Natural killer cell (primary cell): ENCODE measurements around the gene SLC4A5. TPM values are rescaled to one million over a fixed set of nuclear protein-coding genes. Genes with fewer than 3 reads are reported as not detected.

Experiments used
- ATAC-seq, 3 donors: fragments of 150-1000 bp in 2 of 3; fragments of 200-7000 bp in 1 of 3; cut with Tn5 transposase; 1 replicate in 1 of 3; 2 replicates in 2 of 3; pipeline ENCODE4 v1.10.0; 2021; ENCODE audit warnings: mild to moderate bottlenecking in 2 of 3, moderate library complexity in 2 of 3
- DNase-seq, 2 donors: peaks; one replicate each; pipeline versions ENCODE4 v3.0.0 to v3.0.0-alpha.2; 2013 to 2021; ENCODE audit warnings: mixed read lengths in 1 of 2
- H3K27ac ChIP-seq: one replicate; pipeline ENCODE4 v1.5.1; 2013; ENCODE audit warnings: mild to moderate bottlenecking, low read length
- H3K27me3 ChIP-seq: one replicate; pipeline ENCODE4 v1.6.1; 2013; ENCODE audit warnings: low read length; ENCODE audit not compliant: control insufficient read depth, insufficient read depth
- H3K36me3 ChIP-seq: one replicate; pipeline ENCODE4 v1.6.1; 2013; ENCODE audit warnings: low read length; ENCODE audit not compliant: control insufficient read depth, insufficient read depth
- H3K4me1 ChIP-seq: one replicate; pipeline ENCODE4 v1.6.1; 2013; ENCODE audit warnings: low read length; ENCODE audit not compliant: control insufficient read depth, insufficient read depth
- H3K4me3 ChIP-seq: one replicate; pipeline ENCODE4 v1.5.1; 2013; ENCODE audit warnings: low read length
- H3K9me3 ChIP-seq: one replicate; pipeline ENCODE4 v1.6.1; 2013; ENCODE audit warnings: low read length; ENCODE audit not compliant: control insufficient read depth, insufficient read depth
- H3K27ac Mint-ChIP-seq, 2 donors: one replicate each; pipeline ENCODE4 v1.8.0; 2022; ENCODE audit warnings: mild to moderate bottlenecking in 2 of 2, mixed read lengths in 2 of 2, moderate library complexity in 1 of 2
- H3K27me3 Mint-ChIP-seq, 2 donors: one replicate each; pipeline ENCODE4 v1.8.0; 2022; ENCODE audit warnings: low read depth in 2 of 2, mixed read lengths in 2 of 2
- H3K36me3 Mint-ChIP-seq: one replicate; pipeline ENCODE4 v1.8.0; 2022; ENCODE audit warnings: mixed read lengths
- H3K4me1 Mint-ChIP-seq, 2 donors: one replicate each; pipeline ENCODE4 v1.8.0; 2022; ENCODE audit warnings: mixed read lengths in 2 of 2
- H3K4me3 Mint-ChIP-seq: one replicate; pipeline ENCODE4 v1.8.0; 2022; ENCODE audit warnings: mild to moderate bottlenecking, moderate library complexity, mixed read lengths
- H3K9me3 Mint-ChIP-seq, 2 donors: one replicate each; pipeline ENCODE4 v1.8.0; 2022; ENCODE audit warnings: mixed read lengths in 2 of 2
- CTCF ChIP-seq: fragments of 200-600 bp; IDR thresholded peaks from one replicate; pipeline ENCODE4 v1.8.0; 2022; ENCODE audit warnings: antibody characterized with exemption
- WGBS: methylation state at CpG from one replicate; pipeline ENCODE4 v1.1.7; 2013; ENCODE audit warnings: missing lambda C conversion rate; ENCODE audit not compliant: insufficient coverage; 5-methylcytosine and 5-hydroxymethylcytosine counted together
- intact Hi-C: fragments of 100-400 bp; cut with micrococcal nuclease; formaldehyde crosslinking; loops from one replicate; pipeline ENCODE4 v1.14.2; 2022
- total RNA-seq, 4 donors: library from RNA; stranded (reverse); fragments of 120-200 nt in 1 of 4; gene quantifications; one replicate each; pipeline versions ENCODE4 v1.2.3 to v1.2.4, GENCODE V29; 2013 to 2022

Gene SLC4A5
- total RNA-seq, 3 donors from 2014 or later (not counting 1 experiment from before 2014, with no cell fraction given), result 5.3 to 8.4 (median 8.0) TPM

DNA sequence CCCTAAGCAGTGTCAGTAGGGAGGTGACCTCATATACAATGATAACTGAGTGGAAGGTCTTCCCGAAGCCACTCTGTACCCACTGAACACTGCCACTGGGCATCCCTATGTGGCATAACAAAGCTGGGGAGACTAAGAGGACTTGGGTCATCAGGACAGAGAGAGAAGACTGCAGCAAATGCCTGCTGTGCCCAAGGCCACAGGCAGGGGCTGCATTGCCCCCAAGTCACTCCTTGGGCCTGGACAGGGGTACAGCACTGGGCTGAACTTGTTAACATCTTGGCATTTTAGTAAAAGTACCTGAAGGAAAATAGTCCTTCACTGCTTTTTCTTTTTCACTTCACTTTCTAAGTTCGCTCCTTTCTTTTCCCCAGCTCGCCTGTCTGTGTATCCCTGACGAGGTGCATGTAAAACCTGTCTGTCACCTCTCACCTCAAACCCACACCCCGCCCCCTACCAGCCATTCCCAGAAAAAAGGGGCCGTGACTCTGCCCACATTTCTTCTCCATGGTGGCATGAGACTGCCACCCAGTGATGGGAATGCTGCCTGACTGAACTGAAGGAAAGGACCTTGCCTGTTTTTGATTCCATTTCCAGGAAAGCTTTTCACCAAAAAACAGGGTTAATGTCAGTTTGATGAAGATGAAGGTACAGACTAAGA lies 81.9 kb downstream of the SLC4A5 start:
- Mint-ChIP-seq H3K4me1 (no peaks in the 10 kb centered on the region), H3K4me3 (no peak overlapping the region)
- ATAC-seq, result no peak

DNA sequence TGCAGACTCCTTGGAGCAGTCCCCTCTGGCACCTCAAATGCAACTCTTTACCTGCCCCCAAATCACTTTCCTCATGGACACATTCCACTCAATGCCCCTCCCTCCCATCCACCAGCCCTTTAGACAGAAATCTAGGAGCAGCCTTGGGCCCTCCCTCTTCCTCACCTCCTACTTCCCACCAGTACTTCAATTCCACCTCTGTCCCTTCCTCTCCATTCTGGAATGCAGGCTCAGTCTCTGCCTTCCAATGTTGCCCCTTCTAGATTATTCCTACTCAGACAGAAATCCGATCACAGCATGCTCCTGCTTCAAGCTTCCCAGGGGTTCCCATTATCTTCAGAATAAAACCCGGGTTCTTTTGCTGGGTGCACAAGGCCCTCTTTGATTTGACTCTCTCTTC lies 82.7 kb downstream of the SLC4A5 start:
- no peak for TF ChIP-seq CTCF
- no peaks in the 10 kb centered on the region for H3K36me3 ChIP-seq
- no peak overlapping the region for H3K27ac ChIP-seq
- intact Hi-C loops, result no loop called here
- ATAC-seq (no peak), DNase-seq (no peak)
- H3K27ac Mint-ChIP-seq, result no peak overlapping the region
- no peak overlapping the region for H3K4me3 ChIP-seq
- H3K27me3 Mint-ChIP-seq, result no peaks in the 10 kb centered on the region
- no peak overlapping the region for H3K4me3 Mint-ChIP-seq
- no peaks in the 10 kb centered on the region for H3K4me1 ChIP-seq
- WGBS, result 84% methylated on average over 2 of the region's 2 CpGs
- H3K27me3 ChIP-seq, result no peaks in the 10 kb centered on the region
- H3K9me3 Mint-ChIP-seq, result no peaks in the 10 kb centered on the region
- no peaks in the 10 kb centered on the region for H3K9me3 ChIP-seq
- no peaks in the 10 kb centered on the region for H3K36me3 Mint-ChIP-seq
- H3K4me1 Mint-ChIP-seq, result no peaks in the 10 kb centered on the region

More for the DNA sequence above, 81.9 kb downstream of the SLC4A5 start:
- Mint-ChIP-seq H3K27me3 (no peaks in the 10 kb centered on the region), H3K9me3 (no peaks in the 10 kb centered on the region), H3K36me3 (no peaks in the 10 kb centered on the region), H3K27ac (no peak overlapping the region)
- H3K4me1 ChIP-seq, result no peaks in the 10 kb centered on the region
- H3K36me3 ChIP-seq, result no peaks in the 10 kb centered on the region
- no peak overlapping the region for H3K27ac ChIP-seq
- 74% methylated on average over 6 of the region's 6 CpGs for WGBS
- TF ChIP-seq CTCF, result no peak
- no peaks in the 10 kb centered on the region for H3K9me3 ChIP-seq
- DNase-seq, result no peak
- H3K27me3 ChIP-seq, result no peaks in the 10 kb centered on the region
- intact Hi-C loops, result no loop called here
- H3K4me3 ChIP-seq, result no peak overlapping the region

- no peak overlapping the region for H3K4me3 ChIP-seq
- no peak overlapping the region for H3K4me3 Mint-ChIP-seq
- no peaks in the 10 kb centered on the region for H3K36me3 ChIP-seq
- WGBS, result 96% methylated on average over 3 of the region's 4 CpGs
- no peaks in the 10 kb centered on the region for H3K9me3 Mint-ChIP-seq
- TF ChIP-seq CTCF, result no peak
- H3K4me1 Mint-ChIP-seq, result no peaks in the 10 kb centered on the region
- no peaks in the 10 kb centered on the region for H3K4me1 ChIP-seq
- intact Hi-C loops, result no loop called here
- no peaks in the 10 kb centered on the region for H3K9me3 ChIP-seq
- no peaks in the 10 kb centered on the region for H3K27me3 Mint-ChIP-seq
- H3K27ac Mint-ChIP-seq, result no peak overlapping the region
- H3K36me3 Mint-ChIP-seq, result no peaks in the 10 kb centered on the region
- no peak for DNase-seq
- H3K27ac ChIP-seq, result no peak overlapping the region
- no peak for ATAC-seq
- H3K27me3 ChIP-seq, result no peaks in the 10 kb centered on the region
These were observed 83.5 kb downstream of the SLC4A5 start for GRCh38 chr2:74259733-74260132.

DNA sequence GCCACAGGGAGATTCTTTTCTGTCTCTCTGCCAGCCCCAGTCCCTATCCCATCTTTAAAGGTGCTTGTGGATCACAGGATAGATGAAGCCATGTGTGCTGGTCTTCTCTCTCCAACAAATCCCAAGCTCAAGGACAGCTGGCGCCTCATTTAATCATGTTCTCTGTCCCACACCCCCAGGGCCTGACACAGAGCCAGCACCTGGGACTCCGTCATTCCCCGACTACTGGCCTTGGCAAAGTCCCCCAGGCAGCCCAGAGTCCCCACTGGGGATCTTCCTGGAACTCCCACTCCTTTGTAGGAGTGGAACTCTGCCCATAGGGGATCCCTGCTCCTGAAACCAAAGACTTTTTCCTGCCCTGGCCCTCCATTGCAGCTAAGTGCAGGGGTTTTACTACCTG lies 84.0 kb downstream of the SLC4A5 start:
- H3K9me3 Mint-ChIP-seq, result no peaks in the 10 kb centered on the region

More for the DNA sequence above, 84.0 kb downstream of the SLC4A5 start:
- DNase-seq (no peak), ATAC-seq (no peak)
- Histone ChIP-seq H3K36me3 (no peaks in the 10 kb centered on the region), H3K27me3 (no peaks in the 10 kb centered on the region), H3K27ac (no peak overlapping the region), H3K4me3 (no peak overlapping the region), H3K9me3 (no peaks in the 10 kb centered on the region), H3K4me1 (no peaks in the 10 kb centered on the region)
- intact Hi-C loops, result no loop called here
- no peaks in the 10 kb centered on the region for H3K27me3 Mint-ChIP-seq
- H3K36me3 Mint-ChIP-seq, result no peaks in the 10 kb centered on the region
- H3K27ac Mint-ChIP-seq, result no peak overlapping the region
- H3K4me3 Mint-ChIP-seq, result no peak overlapping the region
- no peak for TF ChIP-seq CTCF
- no peaks in the 10 kb centered on the region for H3K4me1 Mint-ChIP-seq
- 98% methylated on average over 3 of the region's 3 CpGs for WGBS
